ENCODE measurements around the gene SPPL2B. TPM values are rescaled to one million over a fixed set of nuclear protein-coding genes. Genes with fewer than 3 reads are reported as not detected.

The SPPL2B gene
- polyA plus RNA-seq, 3 donors: 52.5 to 129 (median 80.4) TPM

DNA sequence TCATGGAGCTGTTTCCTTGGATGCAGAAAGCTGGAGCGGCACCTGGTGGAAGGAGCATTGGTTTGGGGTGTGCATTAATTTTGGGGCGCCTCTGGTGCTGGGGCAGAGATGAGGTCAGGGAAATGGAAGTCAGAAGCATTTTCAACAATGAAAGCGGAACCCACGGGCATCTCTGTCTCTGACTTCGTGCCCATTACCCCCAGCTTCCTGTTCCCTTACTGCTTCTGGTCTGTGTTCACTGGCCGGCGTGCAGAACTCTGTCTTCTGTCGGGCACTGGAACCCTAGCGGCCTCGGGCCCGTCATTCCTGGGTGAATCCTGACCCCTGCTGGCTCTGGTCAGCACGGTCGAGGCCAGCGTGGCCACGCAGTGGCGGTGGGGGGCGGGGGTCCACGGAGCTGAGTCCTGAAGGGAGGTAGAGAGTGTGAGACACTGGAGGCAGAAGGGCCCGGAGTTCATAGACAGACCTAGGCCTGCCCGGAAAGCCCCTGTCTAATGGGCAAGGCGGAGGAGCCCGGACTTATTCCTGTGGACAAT, 12.6 kb upstream of the SPPL2B start:
- DNase-seq (ENCODE audit: extremely low read depth in 1 of 11, low read depth in 9 of 11, low spot score in 4 of 11): no peak

- DNase-seq (ENCODE audit: extremely low read depth in 1 of 11, low read depth in 9 of 11, low spot score in 4 of 11): no peak
Observed at GRCh38 chr19:2317300-2317699, 11.2 kb upstream of the SPPL2B start.

GRCh38 chr19:2317756-2318155, 10.7 kb upstream of the SPPL2B start:
- no peak for DNase-seq (ENCODE audit: extremely low read depth in 1 of 11, low read depth in 9 of 11, low spot score in 4 of 11)

GRCh38 chr19:2318923-2319322, 9.6 kb upstream of the SPPL2B start:
- DNase-seq (ENCODE audit: extremely low read depth in 1 of 11, low read depth in 9 of 11, low spot score in 4 of 11): no peak

- DNase-seq (ENCODE audit: extremely low read depth in 1 of 11, low read depth in 9 of 11, low spot score in 4 of 11): no peak
Observed at GRCh38 chr19:2319551-2319950, 8.9 kb upstream of the SPPL2B start.

DNA sequence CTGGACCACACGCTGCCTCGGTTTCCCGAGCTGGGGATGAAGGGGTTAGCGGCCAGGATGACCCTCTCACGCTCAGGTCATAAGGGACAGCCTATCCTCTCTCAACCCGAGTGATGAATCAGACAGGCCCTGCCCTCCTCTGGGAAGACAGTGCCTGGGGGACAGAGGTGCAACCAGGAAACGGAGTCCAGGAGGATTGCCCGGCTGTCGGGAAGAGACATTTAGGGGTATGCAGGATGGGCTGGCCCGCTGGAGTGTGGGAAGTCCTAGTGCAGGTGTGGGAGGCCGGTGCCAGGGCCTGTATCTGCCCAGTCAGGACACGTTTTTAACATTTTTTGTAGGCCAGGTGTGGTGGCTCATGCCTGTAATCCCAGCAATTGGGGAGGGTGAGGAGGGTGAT, 8.4 kb upstream of the SPPL2B start:
- DNase-seq (ENCODE audit: extremely low read depth in 1 of 11, low read depth in 9 of 11, low spot score in 4 of 11): no peak

DNA sequence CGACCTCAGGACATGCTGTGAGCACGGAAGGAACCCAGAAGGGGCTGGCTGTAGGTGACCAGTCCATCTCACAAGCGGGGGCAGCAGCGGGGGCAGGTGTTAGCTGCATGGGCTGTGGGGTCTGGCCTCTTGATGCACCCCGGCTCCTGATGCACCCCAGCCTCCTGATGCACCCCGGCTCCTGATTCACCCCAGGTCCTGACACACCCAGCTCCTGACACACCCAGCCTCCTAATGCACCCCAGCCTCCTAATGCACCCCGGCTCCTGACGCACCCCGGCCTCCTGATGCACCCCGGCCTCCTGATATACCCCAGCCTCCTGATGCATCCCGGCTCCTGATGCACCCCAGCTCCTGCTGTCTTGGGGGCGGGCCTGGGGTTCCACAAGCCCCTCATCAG, 7.5 kb upstream of the SPPL2B start:
- DNase-seq (ENCODE audit: extremely low read depth in 1 of 11, low read depth in 9 of 11, low spot score in 4 of 11): no peak

- no peak for DNase-seq (ENCODE audit: extremely low read depth in 1 of 11, low read depth in 9 of 11, low spot score in 4 of 11)
Observed at GRCh38 chr19:2321565-2322283, 6.8 kb upstream of the SPPL2B start.

DNA sequence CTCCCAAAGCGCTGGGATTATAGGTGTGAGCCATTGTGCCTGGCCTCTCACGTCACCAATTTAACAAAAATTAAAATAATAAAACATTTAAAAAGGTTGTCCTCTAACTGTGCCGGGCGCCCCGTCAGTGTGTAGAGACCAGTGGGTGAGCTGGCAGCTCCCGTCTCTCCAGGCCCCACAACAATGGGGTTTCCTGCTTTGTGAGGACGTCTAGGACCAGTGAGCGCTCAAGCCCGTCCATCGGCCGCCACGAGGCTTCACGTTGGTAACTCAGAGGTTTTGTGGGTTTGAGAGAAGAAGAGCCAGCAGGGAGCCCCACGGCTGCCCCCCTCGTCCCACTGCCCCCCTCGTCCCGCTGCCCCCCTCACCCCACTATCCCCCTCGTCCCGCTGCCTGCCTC, 4.8 kb upstream of the SPPL2B start:
- no peak for DNase-seq (ENCODE audit: extremely low read depth in 1 of 11, low read depth in 9 of 11, low spot score in 4 of 11)

DNA sequence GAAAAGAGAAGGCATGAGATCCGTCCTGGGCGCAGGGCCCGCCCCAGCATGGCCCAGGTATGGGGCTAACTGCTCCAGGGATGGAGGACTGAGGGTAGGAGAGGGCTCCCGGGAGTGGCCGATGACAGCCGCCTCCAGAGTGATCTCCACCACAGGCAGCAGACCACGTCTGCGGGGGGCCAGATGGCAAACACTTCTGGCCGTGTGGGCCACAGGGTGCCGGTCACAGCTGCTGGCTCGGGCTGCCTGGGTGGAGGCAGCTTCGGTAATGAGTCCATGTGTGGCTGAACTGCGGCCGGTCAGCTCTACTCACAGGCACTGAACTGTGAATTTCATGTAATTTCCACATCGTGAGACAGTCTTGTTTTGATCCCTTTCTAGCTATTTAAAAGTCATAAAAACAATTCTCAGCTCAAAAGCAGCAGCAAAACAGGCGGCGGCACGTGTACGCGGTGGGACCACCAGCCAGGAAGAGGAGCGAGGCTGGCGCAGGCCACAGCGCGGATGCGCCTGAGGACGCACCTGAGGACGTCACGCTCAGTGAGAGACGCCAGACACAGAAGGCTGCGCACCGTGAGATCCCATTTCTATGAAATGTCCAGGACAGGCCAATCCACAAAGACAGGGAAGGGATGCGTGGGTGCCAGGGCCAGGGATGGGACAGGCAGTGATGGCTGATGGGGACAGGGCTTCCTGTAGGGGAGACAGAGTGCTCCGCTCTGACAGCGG, 4.1 kb upstream of the SPPL2B start:
- no peak for DNase-seq (ENCODE audit: extremely low read depth in 1 of 11, low read depth in 9 of 11, low spot score in 4 of 11)

DNA sequence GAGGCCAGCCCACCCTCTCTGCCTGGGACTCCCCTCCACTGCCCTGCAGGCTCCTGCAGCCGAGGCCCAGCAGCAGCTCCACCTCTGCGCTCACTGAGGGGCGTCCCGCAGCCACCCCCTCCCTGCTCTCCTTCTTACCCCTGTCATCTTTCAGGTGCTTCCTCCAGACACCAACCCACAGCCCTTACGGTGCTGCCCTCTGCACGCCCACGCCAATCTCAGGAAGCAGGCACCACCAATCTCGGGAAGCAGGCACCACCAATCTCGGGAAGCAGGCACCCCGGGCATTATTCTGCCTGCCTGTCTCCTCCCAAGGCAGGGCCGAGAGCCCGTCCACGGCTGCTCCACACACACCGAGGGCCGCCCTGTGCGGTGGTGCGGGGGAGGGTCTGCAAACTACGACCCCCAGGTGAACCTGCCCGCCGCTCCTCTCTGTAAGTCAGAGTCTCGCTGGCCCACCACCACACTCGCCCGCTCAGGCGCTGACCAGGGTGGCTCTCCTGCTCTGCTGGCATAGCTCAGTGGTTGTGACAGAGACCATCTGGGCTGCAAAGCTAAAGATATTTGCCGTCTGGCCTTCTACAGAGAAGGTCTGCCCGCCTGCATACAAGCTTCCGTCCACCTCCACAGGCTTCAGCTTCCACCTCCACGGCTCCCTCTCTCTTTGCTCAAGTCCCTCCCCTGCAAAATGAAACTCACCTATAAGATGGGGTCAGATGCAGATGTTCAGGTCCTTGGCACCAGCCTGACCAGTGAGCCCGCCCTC, 3.0 kb upstream of the SPPL2B start:
- no peak for DNase-seq (ENCODE audit: extremely low read depth in 1 of 11, low read depth in 9 of 11, low spot score in 4 of 11)

GRCh38 chr19:2326699-2327360, 1.7 kb upstream of the SPPL2B start:
- no peak for DNase-seq (ENCODE audit: extremely low read depth in 1 of 11, low read depth in 9 of 11, low spot score in 4 of 11)

- no peak for DNase-seq (ENCODE audit: extremely low read depth in 1 of 11, low read depth in 9 of 11, low spot score in 4 of 11)
Observed at GRCh38 chr19:2327773-2328400, 597 bp upstream of the SPPL2B start.

DNA sequence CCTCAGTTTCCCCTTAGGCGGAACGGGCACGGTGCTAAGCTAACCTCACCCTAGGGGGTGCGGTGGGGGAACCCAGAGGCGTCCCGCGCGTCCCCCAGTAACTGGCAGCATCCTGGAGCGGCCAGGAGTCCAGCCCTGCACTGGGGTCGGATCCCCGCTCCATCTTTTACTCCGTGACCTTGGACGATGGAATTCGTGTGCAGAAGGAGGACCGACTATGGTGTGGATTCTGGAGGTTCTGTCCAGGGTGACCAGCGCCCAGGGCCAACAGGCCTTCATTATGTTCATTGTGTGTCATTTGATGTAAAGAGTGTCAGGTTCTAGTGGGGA, 630 bp downstream of the SPPL2B start:
- no peak for DNase-seq (ENCODE audit: extremely low read depth in 1 of 11, low read depth in 9 of 11, low spot score in 4 of 11)

DNA sequence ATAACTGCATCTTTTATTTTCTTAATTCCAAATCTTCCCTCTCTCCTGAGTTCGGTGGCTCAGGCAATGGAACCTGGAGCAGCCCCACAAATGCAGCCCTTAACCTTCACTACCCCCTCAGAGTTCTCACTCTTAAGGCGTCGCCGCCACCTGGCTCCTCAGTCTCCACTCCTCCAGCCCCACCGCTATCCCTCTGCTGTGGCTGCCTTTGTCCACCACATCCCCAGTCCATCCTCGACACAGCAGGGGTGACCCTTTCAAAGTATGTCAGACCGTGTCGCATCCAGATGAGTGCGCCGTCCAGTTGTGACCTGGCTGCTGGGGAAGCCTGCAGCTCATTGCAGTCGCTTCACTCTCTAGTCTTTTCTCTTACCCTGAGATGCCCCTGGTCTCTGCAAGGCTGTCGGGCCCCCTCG, 1.0 kb downstream of the SPPL2B start:
- DNase-seq (ENCODE audit: extremely low read depth in 1 of 11, low read depth in 9 of 11, low spot score in 4 of 11): no peak

DNA sequence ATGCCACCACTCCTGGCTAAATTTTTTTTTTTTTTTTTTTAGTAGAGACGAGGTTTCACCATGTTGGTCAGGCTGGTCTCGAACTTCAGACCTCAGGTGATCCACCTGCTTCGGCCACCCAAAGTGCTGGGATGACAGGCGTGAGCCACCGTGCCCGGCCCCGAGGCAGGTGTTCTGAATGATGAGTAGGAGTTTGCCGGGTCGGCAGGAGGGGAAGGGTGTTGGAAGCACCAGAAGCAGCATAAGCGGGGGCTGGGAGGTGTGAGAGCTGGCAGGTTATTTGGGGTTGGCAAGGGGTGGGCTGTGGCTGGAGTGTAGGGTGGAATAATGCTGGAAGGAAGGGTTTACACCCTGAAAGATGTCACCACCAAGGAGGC, 1.8 kb downstream of the SPPL2B start:
- DNase-seq (ENCODE audit: extremely low read depth in 1 of 11, low read depth in 9 of 11, low spot score in 4 of 11): no peak

DNA sequence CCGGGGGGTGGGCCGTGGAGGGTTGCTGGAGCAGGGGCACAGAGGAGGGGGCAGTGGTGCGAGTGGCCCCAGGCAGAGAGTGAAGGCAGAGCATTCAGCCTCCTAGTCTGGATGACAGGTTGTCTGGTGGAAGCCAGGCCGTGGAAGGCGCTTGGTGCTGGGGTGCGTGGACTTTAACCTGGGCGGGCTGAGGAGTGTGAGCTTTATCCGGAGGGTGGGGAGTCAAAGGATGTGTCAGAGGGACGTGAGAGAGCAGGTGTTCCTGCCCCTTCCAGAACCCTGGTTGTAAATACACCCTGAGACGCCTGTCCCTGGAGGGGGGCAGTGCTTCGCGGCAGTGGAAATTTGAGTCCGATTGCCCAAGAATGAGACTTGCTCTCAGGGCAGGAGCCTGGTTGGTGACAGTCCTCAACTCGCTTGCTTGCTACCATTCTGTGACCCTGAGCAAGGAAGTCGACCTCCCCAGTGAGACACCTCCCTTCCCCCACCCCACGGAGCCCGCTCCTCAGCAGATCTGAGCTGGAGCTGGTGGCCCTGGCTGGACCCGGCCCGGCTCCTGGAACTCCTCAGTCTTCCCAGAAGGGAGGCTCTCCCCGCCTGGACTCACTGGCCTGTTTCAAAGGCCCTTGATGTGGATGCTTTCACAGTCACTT, 2.3 kb downstream of the SPPL2B start:
- DNase-seq (ENCODE audit: extremely low read depth in 1 of 11, low read depth in 9 of 11, low spot score in 4 of 11): no peak

DNA sequence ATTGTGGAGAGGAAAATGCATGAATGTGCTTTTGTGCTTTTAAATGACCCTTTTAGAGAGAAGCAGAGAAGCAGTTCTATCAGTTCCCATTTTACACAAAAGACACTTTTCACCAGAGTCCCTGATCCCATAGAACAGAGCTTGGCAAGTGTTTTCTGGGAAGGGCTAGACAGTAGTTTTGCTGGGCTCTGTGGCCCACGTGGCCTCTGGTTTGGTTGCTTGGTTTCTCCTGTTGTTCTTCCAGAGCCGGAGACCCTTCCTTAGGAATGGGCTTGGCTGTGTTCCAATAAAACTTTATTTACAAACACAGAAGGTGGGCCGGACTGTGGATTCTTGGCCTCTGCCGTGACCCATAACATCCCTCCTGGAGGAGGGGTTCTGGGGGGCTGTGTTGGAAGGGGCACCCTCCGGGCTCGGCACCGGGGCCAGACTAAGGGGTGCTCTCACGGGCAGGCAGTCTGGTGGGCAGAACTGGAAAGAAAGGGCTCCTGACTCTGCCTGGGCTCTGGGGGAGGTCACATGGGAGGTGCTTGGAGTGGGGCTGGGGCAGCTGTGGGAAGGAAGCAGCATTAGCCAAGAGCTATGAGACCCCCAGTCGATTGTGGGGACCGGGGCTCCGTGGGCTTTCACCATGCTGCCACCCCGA, 3.2 kb downstream of the SPPL2B start:
- no peak for DNase-seq (ENCODE audit: extremely low read depth in 1 of 11, low read depth in 9 of 11, low spot score in 4 of 11)

Measured in renal cortex interstitium (tissue), 11 donors.